IPS DF 4.7 (cell line): ENCODE measurements around the gene STARD7.

Experiments
- DNase-seq: peaks from one replicate; pipeline ENCODE4 v3.0.0-alpha.2; 2013; ENCODE audit warnings: low spot score; ENCODE audit errors: extremely low read depth

STARD7 gene

DNA sequence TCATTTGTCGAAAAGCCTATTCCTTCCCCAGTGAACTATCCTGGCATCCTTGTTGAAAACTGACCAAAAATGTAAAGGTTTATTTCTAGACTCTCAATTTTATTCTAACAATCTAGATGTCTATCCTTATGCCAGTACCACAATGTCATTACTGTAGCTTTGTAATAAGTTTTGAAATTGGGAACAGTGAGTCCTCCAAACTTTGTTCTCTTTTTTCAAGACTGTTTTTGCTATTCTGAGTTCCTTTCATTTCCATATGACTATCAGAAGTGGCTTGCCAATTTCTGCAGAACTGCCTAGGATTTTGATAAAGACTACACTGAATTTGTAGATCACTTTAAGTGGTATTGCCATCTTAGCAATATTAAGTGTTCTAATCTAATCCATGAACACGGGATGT lies 9.7 kb downstream of the STARD7 start:
- DNase-seq, result no peak

DNA sequence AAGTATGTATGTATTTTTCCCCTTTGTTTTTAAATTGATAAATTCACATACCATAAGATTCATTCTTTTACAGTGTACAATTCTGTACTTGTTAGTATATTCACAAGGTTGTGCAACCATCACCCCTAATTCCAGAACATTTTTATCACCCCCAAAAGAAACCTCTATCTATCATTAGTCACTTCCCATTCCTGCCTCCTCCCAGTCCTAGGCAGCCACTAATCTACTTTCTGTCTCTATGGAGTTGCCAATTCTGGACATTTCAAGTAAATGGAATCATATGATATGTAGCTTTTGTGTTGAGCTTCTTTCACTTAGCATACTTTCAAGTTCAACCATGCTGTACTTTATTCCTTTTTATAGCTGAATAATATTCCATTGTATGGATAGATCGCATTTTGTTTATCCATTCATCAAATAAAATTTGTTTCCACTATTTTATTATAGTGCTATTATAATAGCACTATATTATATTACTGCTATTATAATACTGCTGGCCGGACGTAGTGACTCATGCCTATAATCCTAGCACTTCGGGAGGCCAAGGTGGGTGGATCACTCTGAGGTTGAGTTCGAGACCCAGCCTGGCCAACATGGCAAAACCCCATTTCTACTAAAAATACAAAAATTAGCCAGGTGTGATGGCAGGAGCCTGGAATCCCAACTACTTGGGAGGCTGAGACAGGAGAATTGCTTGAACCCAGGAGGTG lies 10.9 kb downstream of the STARD7 start:
- DNase-seq, result no peak

GRCh38 chr2:96195410-96196066 lies 13.1 kb downstream of the STARD7 start:
- DNase-seq, result no peak

DNA sequence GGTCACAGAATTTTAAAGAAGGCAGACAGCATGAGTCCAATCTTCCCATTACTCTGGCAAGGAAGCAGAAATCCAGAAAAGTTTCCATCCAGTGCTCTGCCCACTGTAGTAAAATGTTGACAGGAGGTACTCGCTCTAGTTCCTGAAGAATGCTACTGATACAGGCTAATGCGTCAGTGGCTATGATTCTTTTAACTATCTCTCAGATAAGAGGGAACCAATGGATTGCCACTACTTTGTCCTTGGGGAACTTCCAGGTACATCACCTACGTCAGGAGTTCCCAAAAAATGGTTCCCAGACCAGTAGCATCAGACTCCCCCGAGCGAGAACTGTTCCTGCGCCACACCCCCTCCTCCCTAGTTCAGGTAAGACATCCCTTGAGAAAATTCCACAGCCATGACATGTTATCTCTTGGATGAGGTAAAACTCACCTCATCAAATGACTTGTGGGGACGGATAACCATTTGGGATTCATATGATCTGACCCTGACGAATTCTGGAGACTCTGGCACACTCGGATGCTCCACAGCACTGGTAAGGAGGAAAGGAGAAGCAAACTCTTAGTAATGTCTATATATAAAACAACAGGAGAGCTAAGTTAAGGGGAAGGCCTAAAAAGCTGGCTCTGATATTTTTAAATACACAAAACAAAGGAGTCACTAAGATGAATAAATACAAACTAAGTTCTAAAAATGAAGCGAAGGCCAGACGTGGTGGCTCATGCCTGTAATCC lies 16.5 kb downstream of the STARD7 start:
- no peak for DNase-seq

GRCh38 chr2:96188821-96189526 lies 19.7 kb downstream of the STARD7 start:
- DNase-seq, result no peak

DNA sequence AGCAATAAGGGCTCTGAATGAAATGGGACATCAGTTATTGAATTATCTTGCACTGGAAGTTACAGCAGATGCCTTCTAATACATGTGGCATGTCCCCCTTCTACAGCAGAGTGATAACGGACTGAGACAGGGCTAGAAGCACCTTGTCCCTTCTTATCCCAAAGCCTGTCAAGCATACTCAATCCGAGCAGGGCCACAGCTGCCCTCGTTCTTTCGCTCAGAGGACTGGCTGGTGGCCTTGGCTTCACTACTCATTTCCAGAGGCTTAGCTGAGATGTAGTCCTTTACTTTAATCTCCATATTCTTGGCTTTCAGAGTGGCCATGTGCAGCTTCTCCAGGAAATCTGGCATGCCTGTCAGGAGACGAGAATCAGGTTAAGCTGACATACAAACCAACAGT lies 22.1 kb downstream of the STARD7 start:
- no peak for DNase-seq

DNA sequence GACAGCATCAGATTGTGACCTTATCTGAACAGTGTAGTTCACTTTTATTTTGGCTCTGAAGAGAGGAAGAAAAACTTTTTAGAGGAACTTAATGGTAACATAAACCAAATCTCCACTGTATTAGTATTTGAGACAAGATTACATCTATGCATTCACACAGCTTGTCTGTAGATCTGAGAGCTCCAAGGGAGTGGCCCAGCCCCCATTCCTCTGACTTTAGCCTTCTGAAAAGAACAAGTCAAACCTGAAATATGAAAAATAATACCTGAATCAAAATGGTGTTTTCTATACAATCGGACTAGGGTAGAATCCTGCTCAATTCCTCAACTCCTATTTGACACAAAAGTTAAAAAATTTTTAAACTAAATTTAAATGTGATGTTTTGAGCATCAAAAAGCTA lies 23.1 kb downstream of the STARD7 start:
- DNase-seq, result no peak

DNA sequence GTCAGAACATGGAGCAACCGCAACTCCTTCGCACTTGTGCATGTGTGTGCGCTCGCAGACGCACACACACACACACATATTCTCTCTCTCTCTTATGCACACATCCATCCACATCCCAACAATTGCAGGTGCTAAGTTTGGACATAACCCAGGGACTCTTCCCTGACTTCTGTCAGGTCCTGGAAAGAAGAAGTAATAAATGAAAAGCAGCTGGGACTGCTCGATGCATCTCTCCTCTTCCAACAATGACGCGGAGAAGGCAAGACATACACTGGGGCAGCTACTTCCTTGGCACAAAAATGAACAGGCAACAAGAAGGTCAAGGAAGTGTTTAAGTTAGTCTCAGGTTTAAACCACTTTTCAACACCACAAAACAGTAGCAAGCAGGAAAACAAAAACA lies 23.6 kb downstream of the STARD7 start:
- DNase-seq, result no peak

DNA sequence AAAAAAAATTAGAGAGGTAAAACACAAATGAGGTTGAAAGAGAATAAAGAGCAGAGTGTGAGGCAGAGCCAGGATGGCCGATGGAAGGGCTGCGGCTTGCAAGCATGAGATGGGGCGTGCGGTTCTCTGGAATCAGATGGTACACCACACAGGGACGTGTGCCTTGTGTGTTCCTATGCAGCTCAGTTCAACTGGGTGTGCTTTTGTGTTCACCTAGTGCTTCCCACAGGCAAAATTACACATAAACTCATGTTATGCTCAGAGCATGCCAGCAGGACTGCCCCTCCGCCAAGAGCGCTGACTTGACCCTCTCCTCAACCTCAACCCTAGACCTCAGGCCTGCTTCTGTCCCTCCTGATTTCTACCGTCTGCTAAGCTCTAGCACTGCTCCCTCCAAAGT lies 24.4 kb downstream of the STARD7 start:
- DNase-seq, result no peak

GRCh38 chr2:96181529-96181928 lies 27.1 kb downstream of the STARD7 start:
- DNase-seq, result no peak

DNA sequence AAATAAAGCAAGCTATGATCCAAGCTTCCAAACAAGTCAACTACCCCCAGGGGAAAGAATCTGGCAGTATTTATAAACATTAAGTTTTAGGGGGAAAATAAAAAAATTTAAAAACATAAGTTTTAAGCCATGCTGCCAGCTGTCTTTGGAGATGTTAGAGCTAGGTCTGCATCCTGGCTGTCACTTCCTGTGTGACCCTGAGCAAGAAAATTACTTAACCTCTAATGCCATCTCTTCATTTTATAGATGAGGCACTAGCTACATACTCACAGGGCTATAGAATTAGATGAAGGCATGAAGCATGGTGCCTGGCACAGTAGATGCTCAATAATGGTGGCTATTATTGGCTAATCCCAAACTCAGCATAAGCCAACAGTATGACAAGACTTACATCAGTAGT lies 28.1 kb downstream of the STARD7 start:
- DNase-seq, result no peak

DNA sequence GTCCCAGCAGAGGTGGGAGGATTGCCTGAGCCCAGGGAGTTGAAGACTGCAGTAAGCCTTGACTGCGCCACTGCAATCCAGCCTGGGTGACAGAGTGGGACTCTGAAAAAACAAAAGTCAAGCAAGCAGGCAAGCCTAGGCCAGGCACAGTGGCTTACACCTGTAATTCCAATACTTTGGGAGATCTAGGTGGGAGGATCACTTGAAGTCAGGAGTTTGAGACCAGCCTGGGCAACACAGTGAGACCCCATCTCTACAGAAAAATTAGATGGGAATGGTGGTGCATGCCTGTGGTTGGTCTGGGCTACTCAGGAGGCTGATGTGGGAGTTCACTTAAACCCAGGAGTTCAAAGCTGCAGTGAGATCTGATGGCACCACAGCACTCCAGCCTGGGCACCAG lies 28.6 kb downstream of the STARD7 start:
- DNase-seq, result no peak

GRCh38 chr2:96176661-96177060 lies 32.0 kb downstream of the STARD7 start:
- no peak for DNase-seq

DNA sequence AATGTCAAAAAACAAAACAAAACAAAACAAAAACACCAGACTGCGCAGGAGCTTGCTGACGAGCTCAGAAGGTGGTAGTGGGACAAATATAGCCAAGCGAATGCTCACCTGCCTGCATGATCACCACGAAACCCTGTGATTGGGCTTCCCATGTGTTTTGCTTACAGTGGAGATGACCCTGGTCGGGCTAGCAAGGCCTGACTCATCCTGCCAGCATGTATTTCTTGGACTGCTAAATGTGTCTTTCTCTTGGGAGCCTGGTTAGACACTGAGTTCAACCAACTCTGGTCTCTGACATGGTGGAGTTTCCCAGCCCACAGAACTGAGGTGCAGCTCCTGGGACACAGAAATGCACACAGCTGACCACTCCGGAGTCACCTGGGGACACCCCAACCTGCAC lies 32.7 kb downstream of the STARD7 start:
- no peak for DNase-seq

DNA sequence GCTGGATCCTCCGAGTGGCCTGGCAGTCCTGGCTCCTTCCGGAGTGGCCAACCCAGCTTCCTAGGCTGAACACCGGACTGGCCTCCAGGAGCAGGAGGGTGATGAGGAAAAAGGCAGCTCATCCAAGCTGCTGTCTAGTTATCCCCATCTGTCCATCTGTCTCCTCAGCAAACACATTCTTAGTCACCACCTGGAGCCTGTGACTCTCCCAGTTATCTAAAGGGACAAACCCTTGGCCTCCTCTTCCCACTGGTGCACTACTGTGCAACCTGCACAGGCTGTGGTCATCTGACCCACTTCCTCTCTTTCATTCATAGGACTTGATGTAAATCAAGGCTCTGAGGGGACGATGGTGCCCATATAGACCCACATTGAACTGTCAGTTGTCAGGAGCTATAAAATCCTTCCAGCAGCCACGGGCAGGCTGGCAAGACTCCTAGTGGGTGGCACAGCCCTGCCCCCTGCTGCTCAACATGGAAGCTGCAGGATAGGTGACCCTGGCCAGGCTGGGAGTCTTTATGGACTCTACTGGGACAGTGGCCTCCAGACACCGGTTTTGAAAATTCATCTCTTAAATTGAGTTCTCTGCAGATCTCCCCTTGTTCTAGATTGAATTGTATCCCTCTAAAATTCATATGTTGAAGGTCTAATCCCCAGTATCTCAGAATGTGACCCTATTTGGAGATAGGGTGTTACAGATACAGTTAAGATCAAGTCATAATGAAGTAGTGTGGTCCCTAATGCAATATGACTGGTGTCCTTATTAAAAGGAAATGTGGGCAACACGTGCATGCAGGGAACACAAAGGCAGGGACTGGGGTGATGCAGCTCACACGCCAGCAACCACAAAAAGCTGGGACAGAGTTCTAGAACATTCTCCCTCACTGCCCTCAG lies 34.1 kb downstream of the STARD7 start:
- peak; percentile 33 for DNase-seq

- no peak for DNase-seq
Measured at GRCh38 chr2:96171831-96172230, 36.8 kb downstream of the STARD7 start.

GRCh38 chr2:96170626-96171025 lies 38.0 kb downstream of the STARD7 start:
- DNase-seq, result no peak

- DNase-seq, result no peak
Measured at GRCh38 chr2:96169868-96170507, 38.6 kb downstream of the STARD7 start.

DNA sequence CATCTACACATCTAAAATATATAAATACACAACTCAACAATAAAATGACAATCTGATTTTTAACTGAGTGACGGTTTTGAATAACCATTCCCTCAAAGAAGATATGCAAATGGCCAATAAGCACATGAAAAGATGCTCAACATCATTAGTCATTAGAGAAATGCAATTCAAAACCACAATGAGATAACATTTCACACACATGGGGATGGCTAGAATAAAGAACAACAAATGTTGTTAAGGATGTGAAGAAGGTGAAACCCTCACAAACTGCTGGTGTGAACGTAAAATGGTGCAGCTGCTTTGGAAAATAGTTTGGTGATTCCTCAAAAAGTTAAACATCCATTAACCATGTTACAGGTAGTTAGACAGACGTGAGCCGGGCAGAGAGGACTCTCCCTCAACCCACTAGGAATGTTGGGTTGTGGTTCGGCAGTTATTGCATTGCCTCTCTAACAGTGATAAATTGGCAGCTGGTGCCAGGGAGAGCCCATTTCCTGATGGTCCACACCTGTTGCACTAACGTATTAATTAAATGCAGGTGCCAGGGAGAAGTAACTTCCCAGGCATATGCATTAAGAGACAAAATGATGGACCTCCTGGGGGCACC lies 41.1 kb downstream of the STARD7 start:
- no peak for DNase-seq
